Pancreas (tissue), 10 donors: ENCODE data around the gene TIMM22. TPM values are rescaled to one million over a fixed set of nuclear protein-coding genes. Genes with fewer than 3 reads are reported as not detected.

Experiments used
- ATAC-seq, 4 donors: fragments of 200-7000 bp; cut with Tn5 transposase; one replicate each; pipeline versions ENCODE4 v1.8.0 to v1.9.1; 2020; ENCODE audit warnings: mild to moderate bottlenecking in 4 of 4, moderate library complexity in 4 of 4
- DNase-seq, 6 donors: peaks; one replicate each; pipeline ENCODE4 v3.0.0-alpha.2; 2020
- FAIRE-seq: peaks from 2 replicates; lab custom pipeline; 2012; peaks lifted over from hg19 to GRCh38; lab: Jason Lieb, UNC
- H3K27ac ChIP-seq, 4 donors: fragments of 200-600 bp; sonication (generic); 1 replicate in 3 of 4; 2 replicates in 1 of 4; pipeline versions ENCODE4 v1.5.0 to v1.8.0; 2020
- H3K27me3 ChIP-seq, 4 donors: fragments of 200-600 bp; one replicate each; pipeline ENCODE4 v1.8.0; 2021
- H3K36me3 ChIP-seq, 3 donors: fragments of 200-600 bp; sonication (generic) in 1 of 3; one replicate each; pipeline versions ENCODE4 v1.5.0 to v1.8.0; 2020 to 2021
- H3K4me1 ChIP-seq, 3 donors: fragments of 200-600 bp; one replicate each; pipeline ENCODE4 v1.8.0; 2021
- H3K4me3 ChIP-seq, 4 donors: fragments of 200-600 bp; sonication (generic) in 2 of 4; one replicate each; pipeline versions ENCODE4 v1.5.0 to v1.8.0; 2020 to 2021
- H3K9me3 ChIP-seq, 4 donors: fragments of 200-600 bp; one replicate each; pipeline ENCODE4 v1.8.0; 2021
- CTCF ChIP-seq, 4 donors: fragments of 200-600 bp; sonication (generic) in 3 of 4; IDR thresholded peaks; one replicate each; pipeline versions ENCODE4 v1.5.0 to v1.8.0; 2021; ENCODE audit warnings: antibody characterized with exemption in 4 of 4
- WGBS, 2 donors: extraction: QIAGEN DNeasy Blood & Tissue Kit; methylation state at CpG; one replicate each; pipeline ENCODE4 v1.1.7; 2013; 5-methylcytosine and 5-hydroxymethylcytosine counted together
- intact Hi-C, 3 donors: fragments of 100-400 bp; cut with DNase I; formaldehyde crosslinking; loops; one replicate each; pipeline versions ENCODE4 v1.11.1 to v1.14.2; 2022
- polyA plus RNA-seq, 2 donors: library from polyadenylated mRNA; stranded (reverse); fragments of 200-250 nt; gene quantifications; one replicate each; pipeline ENCODE4 v1.2.3, GENCODE V29; 2013
- total RNA-seq, 6 donors: library from RNA; stranded (reverse); fragmentation: NEBNext Ultra II Directional in 4 of 6; extraction: Animal tissue kit (Norgen Biotek cat#: 25700) in 4 of 6; gene quantifications; one replicate each; pipeline versions ENCODE4 v1.2.1 to v1.2.4, GENCODE V29; 2021 to 2023
- donor health status: healthy with polysubstance abuse.
- donor health status: DM: no; HTN: no; CAD: no; lungs with moderate emphysema.
- donor health status: DM: no; HTN: no; CAD: no.
- donor health status: control.
- donor health status: control.
- donor health status: Bipolar disorder and iron deficiency.
- donor health status: DM: yes; HTN: yes; CAD: no.
- donor health status: DM: no; HTN: no; CAD: no.
- donor health status: DM: no; HTN: no; CAD: no.
- donor health status: DM: yes; HTN: yes; CAD: no.

The TIMM22 gene
- total and polyA plus RNA-seq, 8 donors, result 3.1 to 6.5 (median 4.6) TPM

GRCh38 chr17:1004769-1005295 is 7.9 kb downstream of the TIMM22 start:
- no peak for FAIRE-seq
- Histone ChIP-seq H3K27ac (peak overlapping the region; percentile 35 to 90 (median 79)), H3K4me1 (peaks cover 17 to 24% (median 18%) of the 10 kb centered on the region in 3 donors), H3K27me3 (no peaks in the 10 kb centered on the region), H3K9me3 (no peaks in the 10 kb centered on the region), H3K36me3 (peaks cover 0 to 32% (median 0%) of the 10 kb centered on the region in 3 donors), H3K4me3 (peak overlapping the region in 1 of 4 donors; percentile 35)
- 30 to 34% methylated on average over 13 of the region's 13 CpGs for WGBS, 2 donors
- intact Hi-C loops, result no loop called here
- DNase-seq, result peak in 2 of 6 donors; percentile 56 to 67
- no peak for TF ChIP-seq CTCF (IDR thresholded peaks at IDR 0.05)
- ATAC-seq, result peak; percentile 1 to 29 (median 20)

- H3K27ac ChIP-seq, result peak overlapping the region; percentile 35 to 90 (median 79)
- H3K27me3 ChIP-seq, result no peaks in the 10 kb centered on the region
- peak; percentile 77 to 90 (median 82) for DNase-seq
- TF ChIP-seq CTCF (IDR thresholded peaks at IDR 0.05), result no peak
- no peaks in the 10 kb centered on the region for H3K9me3 ChIP-seq
- FAIRE-seq, result no peak
- peak overlapping the region in 2 of 4 donors; percentile 15 to 35 for H3K4me3 ChIP-seq
- intact Hi-C loops, result no loop called here
- WGBS, 2 donors, result 7 to 9% methylated on average over 23 of the region's 23 CpGs
- ATAC-seq, result peak; percentile 82 to 84 (median 82)
- peaks cover 0 to 32% (median 0%) of the 10 kb centered on the region in 3 donors for H3K36me3 ChIP-seq
- peaks cover 17 to 24% (median 18%) of the 10 kb centered on the region in 3 donors for H3K4me1 ChIP-seq
These were observed 8.5 kb downstream of the TIMM22 start for GRCh38 chr17:1005361-1005946.

GRCh38 chr17:1006054-1006453 is 9.1 kb downstream of the TIMM22 start:
- Histone ChIP-seq H3K4me1 (peaks cover 17 to 24% (median 18%) of the 10 kb centered on the region in 3 donors), H3K4me3 (peak overlapping the region in 2 of 4 donors; percentile 15 to 35), H3K27me3 (no peaks in the 10 kb centered on the region), H3K36me3 (peaks cover 0 to 29% (median 0%) of the 10 kb centered on the region in 3 donors), H3K27ac (peak overlapping the region; percentile 35 to 90 (median 79)), H3K9me3 (no peaks in the 10 kb centered on the region)
- FAIRE-seq, result no peak
- TF ChIP-seq CTCF (IDR thresholded peaks at IDR 0.05), result no peak
- DNase-seq, result peak; percentile 57 to 86 (median 68)
- intact Hi-C loops, result no loop called here
- peak; percentile 46 to 77 (median 62) for ATAC-seq
- WGBS, 2 donors, result 28% methylated on average over 16 of the region's 16 CpGs

GRCh38 chr17:1007310-1008007 is 10.5 kb downstream of the TIMM22 start:
- no peaks in the 10 kb centered on the region for H3K27me3 ChIP-seq
- H3K4me3 ChIP-seq, result no peak overlapping the region
- H3K27ac ChIP-seq, result no peak overlapping the region
- TF ChIP-seq CTCF (IDR thresholded peaks at IDR 0.05), result no peak
- intact Hi-C loops, result no loop called here
- peaks cover 17 to 24% (median 18%) of the 10 kb centered on the region in 3 donors for H3K4me1 ChIP-seq
- H3K36me3 ChIP-seq, result peaks cover 0 to 16% (median 0%) of the 10 kb centered on the region in 3 donors
- WGBS, 2 donors, result 86 to 88% methylated on average over 14 to 16 of the region's 16 CpGs
- DNase-seq, result peak in 3 of 6 donors; percentile 21 to 60 (median 52)
- no peak for ATAC-seq
- FAIRE-seq, result no peak
- no peaks in the 10 kb centered on the region for H3K9me3 ChIP-seq
